ENCODE measurements around the gene XPR1. TPM values are rescaled to one million over a fixed set of nuclear protein-coding genes. Genes with fewer than 3 reads are reported as not detected.

XPR1 gene
- total RNA-seq, 4 donors from 2014 or later = 29.4 to 42.2 (median 33.7) TPM

DNA sequence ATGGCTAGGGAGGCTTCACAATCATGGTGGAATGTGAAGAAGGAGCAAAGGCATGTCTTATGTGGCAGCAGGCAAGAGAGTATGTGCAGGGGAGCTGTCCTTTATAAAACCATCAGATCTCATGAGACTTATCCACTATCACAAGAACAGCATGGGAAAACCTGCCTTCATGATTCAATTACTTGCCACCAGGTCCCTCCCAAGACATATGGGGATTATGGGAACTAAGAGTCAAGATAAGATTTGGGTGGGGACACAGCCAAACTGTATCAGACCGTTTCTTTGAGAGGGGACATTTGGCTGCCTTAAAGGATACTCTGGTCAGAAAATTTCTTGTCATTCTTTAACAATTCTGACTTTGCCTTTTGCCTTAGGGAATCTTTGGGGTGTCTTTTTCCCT is 3.2 kb upstream of the XPR1 start:
- Histone ChIP-seq H3K9me3 (no peaks in the 10 kb centered on the region), H3K4me1 (peaks cover 16 to 18% of the 10 kb centered on the region in 2 donors), H3K36me3 (no peaks in the 10 kb centered on the region), H3K27ac (no peak overlapping the region), H3K4me3 (replicated peaks in 1 of 3) (no peak overlapping the region), H3K27me3 (no peaks in the 10 kb centered on the region)
- DNase-seq = no peak
- 80 to 90% methylated on average over 1 of the region's 1 CpG for WGBS, 2 donors
- no peak for TF ChIP-seq POLR2A (IDR thresholded peaks at IDR 0.05)
- TF ChIP-seq, protein P1, sequence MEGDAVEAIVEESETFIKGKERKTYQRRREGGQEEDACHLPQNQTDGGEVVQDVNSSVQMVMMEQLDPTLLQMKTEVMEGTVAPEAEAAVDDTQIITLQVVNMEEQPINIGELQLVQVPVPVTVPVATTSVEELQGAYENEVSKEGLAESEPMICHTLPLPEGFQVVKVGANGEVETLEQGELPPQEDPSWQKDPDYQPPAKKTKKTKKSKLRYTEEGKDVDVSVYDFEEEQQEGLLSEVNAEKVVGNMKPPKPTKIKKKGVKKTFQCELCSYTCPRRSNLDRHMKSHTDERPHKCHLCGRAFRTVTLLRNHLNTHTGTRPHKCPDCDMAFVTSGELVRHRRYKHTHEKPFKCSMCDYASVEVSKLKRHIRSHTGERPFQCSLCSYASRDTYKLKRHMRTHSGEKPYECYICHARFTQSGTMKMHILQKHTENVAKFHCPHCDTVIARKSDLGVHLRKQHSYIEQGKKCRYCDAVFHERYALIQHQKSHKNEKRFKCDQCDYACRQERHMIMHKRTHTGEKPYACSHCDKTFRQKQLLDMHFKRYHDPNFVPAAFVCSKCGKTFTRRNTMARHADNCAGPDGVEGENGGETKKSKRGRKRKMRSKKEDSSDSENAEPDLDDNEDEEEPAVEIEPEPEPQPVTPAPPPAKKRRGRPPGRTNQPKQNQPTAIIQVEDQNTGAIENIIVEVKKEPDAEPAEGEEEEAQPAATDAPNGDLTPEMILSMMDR (IDR thresholded peaks at IDR 0.05) = no peak
- intact Hi-C loops (cut with DNase I) = loop anchor here (5.0 kb wide), 1 partner anchor 91 kb away; no protein-coding TSS in a partner anchor

- Histone ChIP-seq H3K27me3 (no peaks in the 10 kb centered on the region), H3K27ac (peak overlapping the region in 2 of 3 donors; percentile 51 to 90), H3K4me3 (replicated peaks in 1 of 3) (no peak overlapping the region), H3K4me1 (peaks cover 23 to 27% of the 10 kb centered on the region in 2 donors), H3K36me3 (no peaks in the 10 kb centered on the region), H3K9me3 (no peaks in the 10 kb centered on the region)
- TF ChIP-seq POLR2A (IDR thresholded peaks at IDR 0.05) = no peak
- TF ChIP-seq, protein P1 (IDR thresholded peaks at IDR 0.05) = no peak
- 76 to 88% methylated on average over 2 of the region's 2 CpGs for WGBS, 2 donors
- DNase-seq = peak in 1 of 2 donors; percentile 13
- intact Hi-C loops (cut with DNase I) = no loop called here
Measured at GRCh38 chr1:180630408-180631193, 1.2 kb upstream of the XPR1 start.

DNA sequence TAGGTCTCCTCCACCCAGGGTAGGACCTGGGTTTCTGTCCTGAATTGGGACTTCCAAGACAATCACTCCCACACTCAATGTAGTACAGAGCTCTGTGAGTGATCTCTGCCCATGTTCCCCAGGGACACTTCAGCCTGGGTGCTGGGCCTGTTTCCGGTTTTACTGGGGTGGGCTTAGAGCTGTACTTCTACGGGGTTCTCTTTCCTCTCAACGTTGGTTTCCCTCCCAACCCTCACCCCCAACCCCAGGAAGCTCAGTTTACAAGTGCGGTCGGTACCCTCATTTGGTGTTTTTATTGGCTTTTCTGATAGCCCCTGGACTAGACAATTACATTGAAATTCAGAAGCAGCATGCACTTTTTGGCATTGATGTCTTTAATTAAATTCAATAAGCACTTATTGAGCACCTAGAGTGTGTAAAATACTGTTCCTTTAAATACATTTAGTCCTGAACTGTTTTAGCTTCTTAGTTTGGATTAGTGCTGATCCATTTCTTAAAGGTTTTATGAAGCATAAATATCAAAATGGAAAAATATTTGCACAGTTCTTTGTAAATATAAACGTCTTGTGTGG is 542 bp upstream of the XPR1 start:
- intact Hi-C loops (cut with DNase I) = no loop called here

DNA sequence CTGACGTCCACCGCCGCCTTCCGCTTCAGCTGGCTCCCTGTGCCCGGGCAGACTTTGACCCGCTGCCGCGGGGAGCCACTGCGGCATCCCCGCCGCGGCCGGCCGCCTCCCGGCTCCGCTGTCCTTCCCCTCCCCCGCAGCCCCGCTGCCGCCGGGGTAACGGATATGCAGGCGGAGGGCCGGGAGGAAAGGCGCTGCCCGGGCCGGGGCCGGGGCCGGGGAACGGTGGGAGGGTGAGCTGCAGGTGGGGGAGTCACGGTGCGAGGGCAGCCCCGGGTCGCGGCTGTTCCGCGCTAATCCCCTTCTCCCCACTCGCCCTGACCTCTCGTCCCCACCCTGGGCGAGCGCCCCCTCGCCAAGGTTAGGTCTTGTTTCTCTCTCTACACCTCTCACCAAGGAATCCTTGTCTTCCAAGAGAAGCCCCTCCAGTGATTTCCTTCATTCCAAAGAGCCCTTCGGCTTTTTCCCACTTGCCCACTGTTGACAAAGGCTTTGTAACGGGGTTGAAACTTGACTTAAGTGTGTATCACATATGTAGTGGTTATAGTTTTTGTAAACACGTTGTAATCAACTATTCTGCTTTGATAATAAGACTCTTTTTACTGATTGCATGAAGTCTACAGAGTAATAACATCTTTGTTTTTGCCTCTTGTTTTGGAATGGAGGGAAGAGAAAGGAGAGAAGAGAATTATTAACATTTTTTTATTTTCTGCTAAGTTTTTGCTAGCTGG is 669 bp downstream of the XPR1 start:
- H3K4me1 ChIP-seq = peaks cover 23 to 27% of the 10 kb centered on the region in 2 donors
- TF ChIP-seq, protein P1 (IDR thresholded peaks at IDR 0.05) = no peak
- TF ChIP-seq POLR2A (IDR thresholded peaks at IDR 0.05) = no peak
- H3K4me3 ChIP-seq (replicated peaks in 1 of 3) = peak overlapping the region; percentile 68 to 78 (median 75)
- no peaks in the 10 kb centered on the region for H3K36me3 ChIP-seq
- H3K27me3 ChIP-seq = no peaks in the 10 kb centered on the region
- peak overlapping the region; percentile 67 to 90 (median 86) for H3K27ac ChIP-seq
- peak; percentile 64 to 74 for DNase-seq
- WGBS, 2 donors = 0 to 1% methylated on average over 8 to 21 of the region's 44 CpGs
- H3K9me3 ChIP-seq = no peaks in the 10 kb centered on the region
- intact Hi-C loops (cut with DNase I) = no loop called here

More for the DNA sequence above, 542 bp upstream of the XPR1 start:
- TF ChIP-seq, protein P1 (IDR thresholded peaks at IDR 0.05) = no peak
- no peak for TF ChIP-seq POLR2A (IDR thresholded peaks at IDR 0.05)
- Histone ChIP-seq H3K4me3 (replicated peaks in 1 of 3) (no peak overlapping the region), H3K27me3 (no peaks in the 10 kb centered on the region), H3K4me1 (peaks cover 23 to 27% of the 10 kb centered on the region in 2 donors), H3K27ac (peak overlapping the region in 2 of 3 donors; percentile 31 to 90), H3K9me3 (no peaks in the 10 kb centered on the region), H3K36me3 (no peaks in the 10 kb centered on the region)
- WGBS, 2 donors = 38 to 40% methylated on average over 6 of the region's 6 CpGs
- peak in 1 of 2 donors; percentile 33 for DNase-seq
